Activated CD4-positive, alpha-beta T cell treated with anti-CD3 and anti-CD28 coated beads for 1 hour (primary cell): ENCODE measurements around the gene TJAP1.

Source experiments
- DNase-seq: peaks from one replicate; pipeline ENCODE4 v3.0.0-alpha.2; 2020

Gene TJAP1

GRCh38 chr6:43540507-43540906, 63.1 kb downstream of the TJAP1 start:
- DNase-seq, result no peak

GRCh38 chr6:43541774-43542471, 64.6 kb downstream of the TJAP1 start:
- DNase-seq, result no peak

- DNase-seq, result no peak
Observed at GRCh38 chr6:43544461-43544860, 67.1 kb downstream of the TJAP1 start.

GRCh38 chr6:43547222-43547621, 69.9 kb downstream of the TJAP1 start:
- no peak for DNase-seq
